Measurements from ENCODE around the gene PLP2. TPM values are rescaled to one million over a fixed set of nuclear protein-coding genes. Genes with fewer than 3 reads are reported as not detected.

PLP2 gene
- polyA plus RNA-seq, 1 donor (not counting 4 experiments of a cell fraction or from before 2014, with no cell fraction given): 358 TPM

GRCh38 chrX:49186125-49187027, 14.7 kb downstream of the PLP2 start, which contains the start of gene PRICKLE3:
Gene PRICKLE3 (minus strand): TSS chrX:49186373. CDS start chrX:49186297, 76 bp downstream.
- H4K20me1 ChIP-seq (ENCODE audit: control insufficient read depth, extremely low read depth, insufficient read depth, low read length): no peaks in the 10 kb centered on the region
- H3K9ac ChIP-seq (ENCODE audit: control insufficient read depth, extremely low read depth, insufficient read depth, low read length): peak within 1 kb of the TSS; percentile 81
- peak within 1 kb of the TSS; percentile 72 for H3K27ac ChIP-seq (ENCODE audit: control insufficient read depth, insufficient read depth, low read length)
- H2AFZ ChIP-seq (ENCODE audit: control insufficient read depth, low read length): peak within 1 kb of the TSS; percentile 6
- DNase-seq (ENCODE audit: low read depth, low spot score) (no peak), FAIRE-seq (no peak)
- peak within 1 kb of the TSS; percentile 73 to 81 (median 79) for H3K4me3 ChIP-seq (ENCODE audit: control insufficient read depth in 2 of 3, extremely low read depth in 1 of 3, insufficient read depth in 2 of 3, low read depth in 1 of 3, low read length in 3 of 3)
- no peaks in the 10 kb centered on the region for H3K27me3 ChIP-seq (ENCODE audit: control insufficient read depth, extremely low read depth, insufficient read depth, low read length)
- H3K79me2 ChIP-seq (ENCODE audit: control insufficient read depth, insufficient read depth, low read length): peaks cover 13% of the 10 kb centered on the region
- dilution Hi-C loops (cut with MboI; ENCODE audit: extremely low pct_ligation_motif_present, low sequenced_read_pairs): no loop called here
- H3K4me2 ChIP-seq (ENCODE audit: control insufficient read depth, extremely low read depth, insufficient read depth, low read depth, low read length): peak within 1 kb of the TSS; percentile 75
- H3K36me3 ChIP-seq (ENCODE audit: control insufficient read depth in 2 of 2, extremely low read depth in 1 of 2, insufficient read depth in 2 of 2, low read length in 2 of 2): peaks cover 4 to 6% of the 10 kb centered on the region in 2 experiments
- TF ChIP-seq EZH2 (IDR thresholded peaks at IDR 0.05; ENCODE audit: low read length): no peak
- TF ChIP-seq CTCF (optimal IDR thresholded peaks at IDR 0.05 in 1 of 3, IDR thresholded peaks at IDR 0.05 in 1 of 3, conservative IDR thresholded peaks at IDR 0.05 in 1 of 3; ENCODE audit: extremely low read depth in 1 of 3, insufficient read depth in 2 of 3, low read length in 3 of 3): peak in 1 of 3 experiments; percentile 18
- H3K9me1 ChIP-seq (ENCODE audit: control insufficient read depth, extremely low read depth, insufficient read depth, low read length): no peaks in the 10 kb centered on the region
- no peaks in the 10 kb centered on the region for H3K9me3 ChIP-seq (ENCODE audit: control insufficient read depth, low read depth, low read length)
- H3K4me1 ChIP-seq (ENCODE audit: control insufficient read depth, extremely low read depth, insufficient read depth, low read length): peaks cover 17% of the 10 kb centered on the region

GRCh38 chrX:49187028-49187394, 15.3 kb downstream of the PLP2 start:
- no peak for TF ChIP-seq EZH2 (IDR thresholded peaks at IDR 0.05; ENCODE audit: low read length)
- TF ChIP-seq CTCF (optimal IDR thresholded peaks at IDR 0.05 in 1 of 3, IDR thresholded peaks at IDR 0.05 in 1 of 3, conservative IDR thresholded peaks at IDR 0.05 in 1 of 3; ENCODE audit: extremely low read depth in 1 of 3, insufficient read depth in 2 of 3, low read length in 3 of 3): no peak
- Histone ChIP-seq H4K20me1 (ENCODE audit: control insufficient read depth, extremely low read depth, insufficient read depth, low read length) (no peaks in the 10 kb centered on the region), H3K27ac (ENCODE audit: control insufficient read depth, insufficient read depth, low read length) (no peak overlapping the region), H3K4me3 (ENCODE audit: control insufficient read depth in 2 of 3, extremely low read depth in 1 of 3, insufficient read depth in 2 of 3, low read depth in 1 of 3, low read length in 3 of 3) (peak overlapping the region in 1 of 3 experiments; percentile 38), H3K36me3 (ENCODE audit: control insufficient read depth in 2 of 2, extremely low read depth in 1 of 2, insufficient read depth in 2 of 2, low read length in 2 of 2) (peaks cover 4 to 6% of the 10 kb centered on the region in 2 experiments), H3K9me3 (ENCODE audit: control insufficient read depth, low read depth, low read length) (no peaks in the 10 kb centered on the region), H3K9ac (ENCODE audit: control insufficient read depth, extremely low read depth, insufficient read depth, low read length) (no peak overlapping the region), H3K27me3 (ENCODE audit: control insufficient read depth, extremely low read depth, insufficient read depth, low read length) (no peaks in the 10 kb centered on the region), H3K9me1 (ENCODE audit: control insufficient read depth, extremely low read depth, insufficient read depth, low read length) (no peaks in the 10 kb centered on the region), H2AFZ (ENCODE audit: control insufficient read depth, low read length) (no peak overlapping the region), H3K79me2 (ENCODE audit: control insufficient read depth, insufficient read depth, low read length) (peaks cover 13% of the 10 kb centered on the region), H3K4me1 (ENCODE audit: control insufficient read depth, extremely low read depth, insufficient read depth, low read length) (peaks cover 17% of the 10 kb centered on the region), H3K4me2 (ENCODE audit: control insufficient read depth, extremely low read depth, insufficient read depth, low read depth, low read length) (no peak overlapping the region)
- dilution Hi-C loops (cut with MboI; ENCODE audit: extremely low pct_ligation_motif_present, low sequenced_read_pairs): no loop called here
- DNase-seq (ENCODE audit: low read depth, low spot score) (no peak), FAIRE-seq (no peak)

Measured in keratinocyte (primary cell).